PC-3 (cell line): Measurements from ENCODE around the gene BFSP1. TPM values are rescaled to one million over a fixed set of nuclear protein-coding genes. Genes with fewer than 3 reads are reported as not detected.

Experiments
- ATAC-seq: fragments of 200-7000 bp; cut with Tn5 transposase; 2 replicates; pipeline ENCODE4 v1.9.1; 2020; ENCODE audit warnings: mild to moderate bottlenecking, moderate library complexity
- BruUV-seq: library from RNA; stranded (reverse); fragments of 400-500 nt; replicated peaks from 2 replicates; lab custom pipeline; 2021; lab: Mats Ljungman, UMichigan
- CTCF ChIA-PET: fragments of 300-600 bp; sonication (Branson Sonifier 250); formaldehyde crosslinking; loops from one replicate; lab custom pipeline; 2022; ENCODE audit warnings: antibody characterized with exemption; lab: Charles Lee
- POLR2A ChIA-PET: fragments of 300-600 bp; sonication (Branson Sonifier 250); formaldehyde crosslinking; loops from one replicate; lab custom pipeline; 2022; ENCODE audit warnings: antibody characterized with exemption; ENCODE audit not compliant: unreplicated experiment; lab: Charles Lee
- DNase-seq: peaks from one replicate; pipeline ENCODE4 v3.0.0-alpha.2; 2015
- H2AFZ ChIP-seq: fragments of 300-600 bp; sonication (generic); 2 replicates; pipeline ENCODE4 v1.6.0; 2016; ENCODE audit warnings: antibody characterized with exemption, low read length
- H3F3A ChIP-seq: fragments of 300-600 bp; sonication (generic); one replicate; pipeline ENCODE4 v1.6.0; 2017; ENCODE audit warnings: antibody characterized with exemption, low read length, control low read depth, mild to moderate bottlenecking; ENCODE audit not compliant: unreplicated experiment
- H3K27ac ChIP-seq: fragments of 300-600 bp; sonication (generic); 2 replicates; pipeline ENCODE4 v1.5.1; 2016; ENCODE audit warnings: mild to moderate bottlenecking, low read length
- H3K27me3 ChIP-seq: fragments of 300-600 bp; sonication (generic); 2 replicates; pipeline ENCODE4 v1.6.1; 2016; ENCODE audit warnings: low read length, mixed read lengths
- H3K36me3 ChIP-seq: fragments of 300-600 bp; sonication (generic); 2 replicates; pipeline ENCODE4 v1.6.1; 2016; ENCODE audit warnings: low read depth, mixed run types, low read length, mixed read lengths
- H3K4me1 ChIP-seq: fragments of 300-600 bp; sonication (generic); 2 replicates; pipeline ENCODE4 v1.5.1; 2016; ENCODE audit warnings: low read length; ENCODE audit not compliant: insufficient read depth
- H3K4me2 ChIP-seq: fragments of 300-600 bp; sonication (generic); 2 replicates; pipeline ENCODE4 v1.6.0; 2016; ENCODE audit warnings: low read length
- H3K4me3 ChIP-seq: fragments of 300-600 bp; sonication (generic); 2 replicates; pipeline ENCODE4 v1.5.1; 2016; ENCODE audit warnings: mild to moderate bottlenecking, low read length, mixed read lengths
- H3K79me2 ChIP-seq: fragments of 300-600 bp; sonication (generic); 2 replicates; pipeline ENCODE4 v1.6.1; 2017; ENCODE audit warnings: low read length, mixed read lengths
- H3K9ac ChIP-seq: fragments of 300-600 bp; sonication (generic); 2 replicates; pipeline ENCODE4 v1.6.0; 2016; ENCODE audit warnings: mild to moderate bottlenecking, low read length
- H3K9me2 ChIP-seq: fragments of 300-600 bp; sonication (generic); replicated peaks from 2 replicates; pipeline ENCODE4 v1.6.1; 2016; ENCODE audit warnings: mixed run types, low read length, mixed read lengths
- H3K9me3 ChIP-seq: fragments of 300-600 bp; sonication (generic); 2 replicates; pipeline ENCODE4 v1.6.1; 2016; ENCODE audit warnings: low read length, mixed read lengths
- H4K20me1 ChIP-seq: fragments of 300-600 bp; sonication (generic); 2 replicates; pipeline ENCODE4 v1.6.1; 2016; ENCODE audit warnings: low read length, mixed read lengths
- CTCF ChIP-seq: fragments of 300-600 bp; sonication (generic); conservative IDR thresholded peaks from 2 replicates; pipeline ENCODE4 v1.5.1; 2017; ENCODE audit warnings: antibody characterized with exemption, low read depth, mild to moderate bottlenecking, low read length
- EZH2 ChIP-seq: fragments of 300-600 bp; sonication (generic); IDR thresholded peaks from one replicate; pipeline ENCODE4 v1.6.1; 2017; ENCODE audit warnings: antibody characterized with exemption, mild to moderate bottlenecking, low read length; ENCODE audit not compliant: unreplicated experiment
- EZH2phosphoT487 ChIP-seq: fragments of 300-600 bp; sonication (generic); IDR thresholded peaks from 2 replicates; pipeline ENCODE4 v1.6.1; 2018; ENCODE audit warnings: mild to moderate bottlenecking, antibody characterized with exemption, low read length, borderline replicate concordance
- intact Hi-C: fragments of 100-400 bp; cut with micrococcal nuclease; formaldehyde crosslinking; loops from 2 replicates; pipeline ENCODE4 v1.9.0; 2023
- total RNA-seq: library from RNA; depleted of rRNA; stranded (reverse); fragments of >200 nt; gene quantifications from 2 replicates; pipeline ENCODE4 v1.2.3, GENCODE V29; 2014

BFSP1 gene
- total RNA-seq, 1 experiment from 2014 or later: 2.7 TPM

- no peak overlapping the region for H2AFZ ChIP-seq
- ChIA-PET POLR2A (interaction anchor here (0.6 kb wide), 1 partner anchor 17 kb away, joined by 7 read pairs; no protein-coding TSS in a partner anchor), CTCF (no interaction called here)
These were observed 11.3 kb upstream of the BFSP1 start for GRCh38 chr20:17542481-17542880.

DNA sequence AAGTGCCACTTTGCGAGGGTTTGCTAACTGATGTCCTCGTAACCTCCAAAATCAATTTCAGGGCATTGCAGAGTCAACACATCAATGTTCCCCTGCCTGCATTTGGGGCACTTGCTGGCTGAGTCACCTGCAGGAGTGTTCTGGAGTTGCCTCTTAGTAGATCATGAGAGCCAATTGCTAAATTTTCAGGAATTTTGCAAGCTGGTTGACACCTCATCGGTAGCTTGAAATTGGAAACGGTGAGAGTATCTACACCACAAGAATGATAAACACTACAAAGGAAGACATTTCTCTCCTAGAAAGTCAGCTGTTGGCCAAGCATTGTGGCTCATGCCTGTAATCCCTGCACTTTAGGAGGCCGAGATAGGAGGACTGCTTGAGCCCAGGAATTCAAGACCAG, 10.8 kb upstream of the BFSP1 start:
- no TSS peak for BruUV-seq
- ATAC-seq: no peak
- TF ChIP-seq CTCF (no peak), EZH2phosphoT487 (no peak), EZH2 (no peak)
- ChIA-PET CTCF (no interaction called here), POLR2A (interaction anchor here (0.6 kb wide), 1 partner anchor 17 kb away, joined by 7 read pairs; no protein-coding TSS in a partner anchor)
- Histone ChIP-seq H3K4me3 (no peak overlapping the region), H2AFZ (no peak overlapping the region), H3K27ac (no peak overlapping the region), H3K9me2 (no peaks in the 10 kb centered on the region), H3K79me2 (no peaks in the 10 kb centered on the region), H3K4me1 (peaks cover 19% of the 10 kb centered on the region), H3K9ac (no peak overlapping the region), H3K4me2 (no peak overlapping the region), H3K36me3 (no peaks in the 10 kb centered on the region), H3K27me3 (no peaks in the 10 kb centered on the region), H4K20me1 (no peaks in the 10 kb centered on the region), H3K9me3 (no peaks in the 10 kb centered on the region), H3F3A (no peaks in the 10 kb centered on the region)
- DNase-seq: peak; percentile 22
- intact Hi-C loops: no loop called here

More at GRCh38 chr20:17542481-17542880, 11.3 kb upstream of the BFSP1 start:
- intact Hi-C loops: no loop called here
- no peak overlapping the region for H3K9ac ChIP-seq
- no peaks in the 10 kb centered on the region for H3K79me2 ChIP-seq
- no peak overlapping the region for H3K4me3 ChIP-seq
- ATAC-seq (no peak), DNase-seq (no peak)
- no peaks in the 10 kb centered on the region for H4K20me1 ChIP-seq
- no TSS peak for BruUV-seq
- H3K36me3 ChIP-seq: no peaks in the 10 kb centered on the region
- TF ChIP-seq EZH2: no peak
- TF ChIP-seq CTCF: no peak
- TF ChIP-seq EZH2phosphoT487: no peak
- no peaks in the 10 kb centered on the region for H3K27me3 ChIP-seq
- no peaks in the 10 kb centered on the region for H3K9me3 ChIP-seq
- no peaks in the 10 kb centered on the region for H3F3A ChIP-seq
- H3K9me2 ChIP-seq: no peaks in the 10 kb centered on the region
- H3K27ac ChIP-seq: no peak overlapping the region
- H3K4me1 ChIP-seq: peaks cover 14% of the 10 kb centered on the region
- no peak overlapping the region for H3K4me2 ChIP-seq

DNA sequence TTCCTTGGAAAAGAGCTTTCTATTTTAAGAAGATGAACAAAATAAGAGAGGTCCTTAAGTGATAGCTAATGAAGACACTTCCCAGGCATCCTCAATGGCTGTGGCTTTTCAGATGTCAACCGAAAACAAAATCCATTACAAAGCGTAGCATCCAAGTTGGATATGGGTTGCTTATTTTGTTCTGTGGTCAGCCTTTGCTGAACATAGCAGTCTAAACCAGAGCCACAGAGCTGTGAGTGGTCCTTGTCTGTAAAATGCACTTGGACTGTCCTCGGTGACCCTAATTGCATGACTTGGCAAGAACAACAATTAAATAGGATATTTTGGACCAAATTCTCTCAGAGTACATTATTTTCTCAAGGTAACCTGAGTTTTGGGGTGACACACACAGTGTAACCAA, 10.4 kb upstream of the BFSP1 start:
- Histone ChIP-seq H3K36me3 (no peaks in the 10 kb centered on the region), H3K4me1 (peaks cover 19% of the 10 kb centered on the region), H3K4me3 (no peak overlapping the region), H3K9me3 (no peaks in the 10 kb centered on the region), H3K9ac (no peak overlapping the region), H3K27me3 (no peaks in the 10 kb centered on the region), H2AFZ (no peak overlapping the region), H3K9me2 (no peaks in the 10 kb centered on the region), H4K20me1 (no peaks in the 10 kb centered on the region), H3K27ac (no peak overlapping the region), H3K4me2 (no peak overlapping the region), H3F3A (no peaks in the 10 kb centered on the region), H3K79me2 (no peaks in the 10 kb centered on the region)
- DNase-seq: no peak
- CTCF ChIA-PET: no interaction called here
- POLR2A ChIA-PET: no interaction called here
- BruUV-seq: no TSS peak
- TF ChIP-seq EZH2 (no peak), CTCF (no peak), EZH2phosphoT487 (no peak)
- intact Hi-C loops: no loop called here
- no peak for ATAC-seq
